Measurements from ENCODE around the gene RSPH6A.

DNA sequence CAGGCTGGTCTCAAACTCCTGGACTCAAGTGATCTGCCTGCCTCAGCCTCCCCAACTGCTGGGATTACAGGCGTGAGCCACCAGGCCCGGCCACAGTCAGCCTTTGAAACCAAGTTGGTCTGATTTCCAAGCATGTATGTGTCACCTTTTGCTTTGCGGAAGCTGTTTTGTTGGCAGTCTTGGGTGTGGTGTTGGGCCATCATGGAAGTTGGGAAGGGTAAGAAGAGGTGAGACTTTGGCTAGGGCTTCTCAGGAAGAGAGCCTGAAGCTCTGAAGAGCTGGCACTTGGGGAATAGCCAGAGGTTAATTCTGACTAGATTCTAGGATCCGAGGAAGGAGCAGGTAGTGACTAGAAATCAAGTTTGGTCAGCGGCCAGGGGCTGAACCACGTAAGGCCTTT is 2.8 kb downstream of the RSPH6A start:
- TF ChIP-seq, protein P1, sequence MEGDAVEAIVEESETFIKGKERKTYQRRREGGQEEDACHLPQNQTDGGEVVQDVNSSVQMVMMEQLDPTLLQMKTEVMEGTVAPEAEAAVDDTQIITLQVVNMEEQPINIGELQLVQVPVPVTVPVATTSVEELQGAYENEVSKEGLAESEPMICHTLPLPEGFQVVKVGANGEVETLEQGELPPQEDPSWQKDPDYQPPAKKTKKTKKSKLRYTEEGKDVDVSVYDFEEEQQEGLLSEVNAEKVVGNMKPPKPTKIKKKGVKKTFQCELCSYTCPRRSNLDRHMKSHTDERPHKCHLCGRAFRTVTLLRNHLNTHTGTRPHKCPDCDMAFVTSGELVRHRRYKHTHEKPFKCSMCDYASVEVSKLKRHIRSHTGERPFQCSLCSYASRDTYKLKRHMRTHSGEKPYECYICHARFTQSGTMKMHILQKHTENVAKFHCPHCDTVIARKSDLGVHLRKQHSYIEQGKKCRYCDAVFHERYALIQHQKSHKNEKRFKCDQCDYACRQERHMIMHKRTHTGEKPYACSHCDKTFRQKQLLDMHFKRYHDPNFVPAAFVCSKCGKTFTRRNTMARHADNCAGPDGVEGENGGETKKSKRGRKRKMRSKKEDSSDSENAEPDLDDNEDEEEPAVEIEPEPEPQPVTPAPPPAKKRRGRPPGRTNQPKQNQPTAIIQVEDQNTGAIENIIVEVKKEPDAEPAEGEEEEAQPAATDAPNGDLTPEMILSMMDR (IDR thresholded peaks at IDR 0.05): no peak
- TF ChIP-seq POLR2A (IDR thresholded peaks at IDR 0.05): no peak
- TF ChIP-seq EP300 (IDR thresholded peaks at IDR 0.05; ENCODE audit: low read depth): no peak
- no peak for TF ChIP-seq POLR2AphosphoS5 (IDR thresholded peaks at IDR 0.05)
